Measurements from ENCODE around the gene RECQL5. TPM values are rescaled to one million over a fixed set of nuclear protein-coding genes. Genes with fewer than 3 reads are reported as not detected.

RECQL5 gene
- total RNA-seq, 4 donors from 2014 or later, result 35.3 to 129 (median 63.6) TPM

DNA sequence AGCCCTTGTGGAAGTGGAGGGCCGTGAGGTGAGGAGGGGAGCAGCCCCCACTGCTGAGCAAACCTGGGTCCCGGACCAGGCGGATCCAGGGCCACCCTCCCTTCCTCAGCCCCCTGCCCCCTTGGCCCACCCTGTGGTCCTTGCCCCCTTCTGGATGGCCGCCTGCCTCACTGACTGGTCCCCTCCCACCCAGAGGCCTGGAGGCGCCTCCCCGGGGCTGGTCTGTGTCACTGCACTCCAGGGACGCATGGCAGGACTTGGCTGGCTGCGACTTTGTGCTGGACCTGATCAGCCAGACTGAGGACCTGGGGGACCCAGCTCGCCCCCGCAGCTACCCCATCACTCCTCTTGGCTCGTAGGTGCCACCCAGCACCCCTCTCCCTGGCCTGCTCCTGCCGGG, 52.9 kb downstream of the RECQL5 start:
- Histone ChIP-seq H3K9me3 (no peaks in the 10 kb centered on the region), H3K27me3 (no peaks in the 10 kb centered on the region), H3K4me1 (no peaks in the 10 kb centered on the region), H3K36me3 (peaks cover 66% of the 10 kb centered on the region), H3K27ac (no peak overlapping the region), H3K4me3 (no peak overlapping the region)
- no peak for DNase-seq (ENCODE audit: low spot score in 2 of 2)
- WGBS, result 89% methylated on average over 10 of the region's 12 CpGs
- TF ChIP-seq POLR2A (IDR thresholded peaks at IDR 0.05) (no peak), EP300 (IDR thresholded peaks at IDR 0.05) (no peak), POLR2AphosphoS5 (IDR thresholded peaks at IDR 0.05) (no peak)
- TF ChIP-seq, protein P1, sequence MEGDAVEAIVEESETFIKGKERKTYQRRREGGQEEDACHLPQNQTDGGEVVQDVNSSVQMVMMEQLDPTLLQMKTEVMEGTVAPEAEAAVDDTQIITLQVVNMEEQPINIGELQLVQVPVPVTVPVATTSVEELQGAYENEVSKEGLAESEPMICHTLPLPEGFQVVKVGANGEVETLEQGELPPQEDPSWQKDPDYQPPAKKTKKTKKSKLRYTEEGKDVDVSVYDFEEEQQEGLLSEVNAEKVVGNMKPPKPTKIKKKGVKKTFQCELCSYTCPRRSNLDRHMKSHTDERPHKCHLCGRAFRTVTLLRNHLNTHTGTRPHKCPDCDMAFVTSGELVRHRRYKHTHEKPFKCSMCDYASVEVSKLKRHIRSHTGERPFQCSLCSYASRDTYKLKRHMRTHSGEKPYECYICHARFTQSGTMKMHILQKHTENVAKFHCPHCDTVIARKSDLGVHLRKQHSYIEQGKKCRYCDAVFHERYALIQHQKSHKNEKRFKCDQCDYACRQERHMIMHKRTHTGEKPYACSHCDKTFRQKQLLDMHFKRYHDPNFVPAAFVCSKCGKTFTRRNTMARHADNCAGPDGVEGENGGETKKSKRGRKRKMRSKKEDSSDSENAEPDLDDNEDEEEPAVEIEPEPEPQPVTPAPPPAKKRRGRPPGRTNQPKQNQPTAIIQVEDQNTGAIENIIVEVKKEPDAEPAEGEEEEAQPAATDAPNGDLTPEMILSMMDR (IDR thresholded peaks at IDR 0.05), result no peak

- TF ChIP-seq EP300 (IDR thresholded peaks at IDR 0.05), result no peak
- TF ChIP-seq, protein P1 (IDR thresholded peaks at IDR 0.05), result no peak
- no peak for TF ChIP-seq POLR2AphosphoS5 (IDR thresholded peaks at IDR 0.05)
- no peak for TF ChIP-seq POLR2A (IDR thresholded peaks at IDR 0.05)
- no peaks in the 10 kb centered on the region for H3K27me3 ChIP-seq
- H3K4me3 ChIP-seq, result no peak overlapping the region
- no peaks in the 10 kb centered on the region for H3K9me3 ChIP-seq
- 89% methylated on average over 5 of the region's 27 CpGs for WGBS
- H3K4me1 ChIP-seq, result no peaks in the 10 kb centered on the region
- H3K27ac ChIP-seq, result no peak overlapping the region
- H3K36me3 ChIP-seq, result peaks cover 56% of the 10 kb centered on the region
- DNase-seq (ENCODE audit: low spot score in 2 of 2), result no peak
Observed at GRCh38 chr17:75612906-75613626, 53.9 kb downstream of the RECQL5 start.

DNA sequence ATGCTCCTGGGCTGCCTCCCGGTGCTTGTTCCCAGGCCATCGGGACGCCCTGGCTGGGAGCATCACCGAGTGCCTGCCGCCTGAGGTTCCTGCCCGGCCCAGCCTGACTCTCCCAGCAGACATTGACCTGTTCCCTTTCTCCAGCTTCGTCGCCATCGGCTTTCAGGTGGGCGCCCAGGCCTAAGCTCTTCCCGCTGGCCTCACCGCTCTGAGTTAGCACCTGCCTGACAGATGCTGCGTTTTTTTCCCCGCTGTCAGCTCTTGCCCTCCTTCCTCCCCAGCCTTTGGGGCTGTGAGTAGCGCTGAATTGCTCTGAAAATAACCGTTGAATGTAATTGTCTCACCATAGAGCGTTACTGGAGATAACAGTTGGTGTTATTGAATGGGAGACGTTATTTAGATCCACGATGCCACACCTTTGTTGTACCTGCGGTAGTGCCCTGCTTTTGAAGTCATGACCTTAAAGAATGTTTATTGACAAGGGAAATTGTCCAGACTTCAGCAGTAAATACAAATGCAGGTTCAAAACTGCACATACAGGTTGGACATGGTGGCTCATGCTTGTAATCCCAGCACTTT, 55.0 kb downstream of the RECQL5 start:
- H3K4me3 ChIP-seq, result no peak overlapping the region
- peaks cover 45% of the 10 kb centered on the region for H3K36me3 ChIP-seq
- no peak overlapping the region for H3K27ac ChIP-seq
- no peaks in the 10 kb centered on the region for H3K4me1 ChIP-seq
- no peaks in the 10 kb centered on the region for H3K27me3 ChIP-seq
- no peak for DNase-seq (ENCODE audit: low spot score in 2 of 2)
- TF ChIP-seq EP300 (IDR thresholded peaks at IDR 0.05) (no peak), POLR2AphosphoS5 (IDR thresholded peaks at IDR 0.05) (no peak), POLR2A (IDR thresholded peaks at IDR 0.05) (no peak)
- TF ChIP-seq, protein P1 (IDR thresholded peaks at IDR 0.05), result no peak
- no peaks in the 10 kb centered on the region for H3K9me3 ChIP-seq
- 87% methylated on average over 19 of the region's 20 CpGs for WGBS

DNA sequence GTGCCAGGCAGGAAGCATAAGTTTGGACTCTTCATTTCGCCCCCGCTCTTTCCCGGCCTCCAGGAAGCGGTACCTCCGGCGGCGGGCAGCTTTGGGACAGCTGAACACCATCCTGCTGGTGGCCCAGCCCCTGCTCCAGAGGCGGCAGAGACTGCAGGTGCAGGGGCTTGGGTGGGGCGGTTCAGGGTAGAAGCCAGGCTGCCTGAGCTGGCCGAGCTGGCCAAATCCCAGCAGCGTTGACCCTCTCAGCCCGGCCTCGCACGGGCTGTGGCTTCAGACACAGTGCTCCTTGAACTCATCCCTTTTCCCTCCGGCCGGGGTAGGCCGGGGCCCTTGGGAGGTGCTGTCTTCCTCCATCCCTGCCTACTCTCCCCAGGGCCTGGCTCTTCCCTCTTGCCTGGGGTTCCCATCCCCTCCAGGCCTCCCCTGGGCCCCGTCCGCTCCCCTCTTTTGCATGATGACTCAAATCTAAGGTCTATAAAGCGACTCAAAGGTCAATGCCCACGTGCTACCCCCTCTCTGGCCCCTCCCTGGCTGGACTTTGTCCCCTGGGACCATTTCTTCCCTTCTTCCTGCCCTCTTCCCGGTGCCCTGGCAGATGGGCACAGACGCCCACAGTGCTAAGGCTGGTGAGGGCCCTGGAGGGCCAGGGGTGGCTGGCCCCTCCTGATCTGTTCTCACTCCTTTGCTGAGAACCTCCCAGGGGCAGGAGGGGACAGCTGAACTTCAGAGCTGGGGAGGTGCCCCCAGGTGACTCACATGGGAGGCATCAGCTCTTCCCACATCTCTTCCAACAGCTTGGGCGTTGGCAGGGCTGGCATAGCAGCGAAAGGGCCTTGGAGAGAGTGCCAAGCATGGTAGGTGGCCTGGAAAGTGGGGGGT, 56.6 kb downstream of the RECQL5 start:
- DNase-seq (ENCODE audit: low spot score in 2 of 2), result no peak
- Histone ChIP-seq H3K4me3 (no peak overlapping the region), H3K9me3 (no peaks in the 10 kb centered on the region), H3K27ac (no peak overlapping the region), H3K4me1 (no peaks in the 10 kb centered on the region), H3K27me3 (no peaks in the 10 kb centered on the region), H3K36me3 (peaks cover 29% of the 10 kb centered on the region)
- TF ChIP-seq POLR2AphosphoS5 (IDR thresholded peaks at IDR 0.05), result no peak
- no peak for TF ChIP-seq EP300 (IDR thresholded peaks at IDR 0.05)
- TF ChIP-seq POLR2A (IDR thresholded peaks at IDR 0.05), result no peak
- TF ChIP-seq, protein P1 (IDR thresholded peaks at IDR 0.05), result no peak
- 87% methylated on average over 25 of the region's 25 CpGs for WGBS

DNA sequence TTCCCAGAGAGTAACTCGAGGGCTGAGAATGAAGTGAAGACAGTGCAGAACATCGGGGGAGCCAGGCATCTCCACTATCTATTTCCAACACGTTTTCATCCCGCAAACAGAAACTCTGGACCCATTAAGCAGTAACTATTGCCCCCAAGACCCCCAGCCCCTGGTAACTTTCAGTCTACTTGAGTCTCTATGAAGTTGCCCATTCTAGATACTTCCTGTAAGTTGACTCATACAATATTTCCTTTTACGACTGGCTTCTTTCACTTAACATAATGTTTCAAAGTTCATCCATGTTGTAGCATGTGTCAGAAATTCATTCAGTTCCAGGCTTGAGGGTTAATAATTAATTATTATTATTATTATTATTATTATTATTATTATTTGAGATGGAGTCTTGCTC, 59.9 kb downstream of the RECQL5 start:
- WGBS, result 93% methylated on average over 5 of the region's 5 CpGs
- Histone ChIP-seq H3K27ac (no peak overlapping the region), H3K27me3 (no peaks in the 10 kb centered on the region), H3K9me3 (no peaks in the 10 kb centered on the region), H3K4me1 (peaks cover 22% of the 10 kb centered on the region), H3K36me3 (no peaks in the 10 kb centered on the region), H3K4me3 (no peak overlapping the region)
- DNase-seq (ENCODE audit: low spot score in 2 of 2), result no peak
- TF ChIP-seq POLR2AphosphoS5 (IDR thresholded peaks at IDR 0.05) (no peak), POLR2A (IDR thresholded peaks at IDR 0.05) (no peak), EP300 (IDR thresholded peaks at IDR 0.05) (no peak)
- TF ChIP-seq, protein P1 (IDR thresholded peaks at IDR 0.05), result no peak
